Raji (cell line): ENCODE results near the gene FCSK.

Source experiments
- POLR2A ChIP-seq: IDR thresholded peaks from 2 replicates; pipeline ENCODE4 v1.6.1; 2011; ENCODE audit warnings: low read depth, low read length, control low read depth; ENCODE audit not compliant: insufficient read depth

FCSK gene

DNA sequence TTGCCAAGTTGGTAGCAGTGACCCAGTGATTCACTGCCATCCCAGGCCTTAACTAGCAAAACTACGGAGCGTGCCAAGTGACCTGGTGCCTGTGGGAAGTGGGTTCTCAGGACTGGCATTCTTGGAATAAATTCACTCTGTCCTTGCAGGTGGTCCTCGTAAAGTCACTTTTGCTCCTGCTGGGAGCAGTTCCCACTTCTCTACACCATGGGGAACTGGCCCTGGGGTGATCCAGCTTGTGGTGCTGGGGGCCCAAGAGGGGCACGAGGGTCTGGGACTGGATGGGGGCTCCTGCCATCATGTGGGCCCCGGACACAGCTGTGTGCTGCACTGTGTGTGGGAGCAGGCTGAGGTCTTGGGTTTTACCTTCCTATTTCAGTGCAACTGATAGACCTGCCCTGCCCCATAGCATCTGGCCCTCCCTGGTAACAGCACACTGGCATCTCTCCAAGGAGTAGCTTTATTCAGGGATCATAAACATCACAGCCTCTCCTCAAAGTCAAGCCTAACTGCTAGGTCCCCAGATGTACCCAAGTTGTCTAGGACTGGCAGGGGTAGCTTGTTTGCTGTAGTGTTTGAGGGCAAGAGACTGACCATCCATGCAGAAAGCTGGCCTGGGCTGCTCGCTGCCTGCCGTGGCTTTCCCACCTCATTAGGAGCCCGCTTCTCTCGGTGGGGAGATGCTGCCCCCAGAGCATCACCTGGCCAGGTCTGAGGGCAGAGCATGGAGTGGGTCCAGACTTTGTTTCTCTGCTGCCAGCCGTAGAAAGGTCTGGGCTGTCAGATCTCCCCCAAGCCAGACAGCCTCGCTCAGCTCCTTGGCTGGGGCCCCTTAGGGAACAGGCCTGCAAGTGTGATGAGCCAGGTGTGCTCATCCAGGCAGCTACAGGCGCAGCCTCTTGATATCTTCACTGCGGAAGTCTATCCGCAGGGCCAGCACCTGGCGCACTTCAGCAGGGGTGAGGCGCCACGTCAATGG is 26.0 kb downstream of the FCSK start:
- no peak for TF ChIP-seq POLR2A

- TF ChIP-seq POLR2A, result no peak
These were observed 27.6 kb downstream of the FCSK start for GRCh38 chr16:70481929-70482536.

DNA sequence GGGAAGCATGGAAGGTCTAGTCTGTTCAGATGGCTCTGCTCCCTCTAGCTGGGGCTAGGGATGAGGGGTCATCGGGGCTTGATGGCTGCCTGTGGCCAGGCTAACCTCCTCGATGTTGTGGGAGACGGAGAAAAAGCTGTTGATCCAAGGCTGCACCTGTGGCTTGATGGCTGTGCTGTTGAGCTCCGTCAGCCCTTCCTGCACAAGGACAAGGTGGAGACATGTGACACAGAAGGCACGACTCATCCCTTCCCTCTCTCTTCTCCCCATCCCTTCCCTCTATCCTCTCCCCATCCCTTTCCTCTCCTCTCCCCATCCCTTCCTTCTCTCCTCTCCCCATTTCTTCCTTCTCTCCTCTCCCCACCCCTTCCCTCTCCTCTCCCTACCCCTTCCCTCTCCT is 28.2 kb downstream of the FCSK start:
- TF ChIP-seq POLR2A, result no peak

GRCh38 chr16:70483426-70483825 is 29.0 kb downstream of the FCSK start:
- TF ChIP-seq POLR2A, result no peak

- no peak for TF ChIP-seq POLR2A
These were observed 30.5 kb downstream of the FCSK start for GRCh38 chr16:70484867-70485266.

DNA sequence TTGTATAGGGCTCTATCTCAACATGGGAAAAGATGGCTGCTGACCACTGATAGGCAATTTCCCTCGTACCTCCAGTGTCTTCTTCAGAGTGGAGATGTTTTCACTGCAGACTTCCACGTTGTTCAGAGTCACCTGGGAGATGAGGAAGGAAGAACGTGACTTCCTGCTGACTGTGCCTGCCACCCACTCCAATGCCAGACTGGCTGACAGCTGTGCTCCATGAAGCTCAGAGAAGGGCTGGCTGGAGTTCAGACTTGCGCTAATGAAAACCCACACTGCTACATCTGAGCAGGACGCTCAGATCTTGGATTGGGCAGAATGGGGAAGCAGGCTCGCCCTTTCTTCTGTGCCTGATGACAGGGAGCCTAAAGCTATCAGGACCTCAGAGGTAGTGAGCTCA is 35.9 kb downstream of the FCSK start:
- no peak for TF ChIP-seq POLR2A

GRCh38 chr16:70493802-70494201 is 39.4 kb downstream of the FCSK start:
- TF ChIP-seq POLR2A, result no peak

- no peak for TF ChIP-seq POLR2A
These were observed 39.9 kb downstream of the FCSK start for GRCh38 chr16:70494202-70494770.

DNA sequence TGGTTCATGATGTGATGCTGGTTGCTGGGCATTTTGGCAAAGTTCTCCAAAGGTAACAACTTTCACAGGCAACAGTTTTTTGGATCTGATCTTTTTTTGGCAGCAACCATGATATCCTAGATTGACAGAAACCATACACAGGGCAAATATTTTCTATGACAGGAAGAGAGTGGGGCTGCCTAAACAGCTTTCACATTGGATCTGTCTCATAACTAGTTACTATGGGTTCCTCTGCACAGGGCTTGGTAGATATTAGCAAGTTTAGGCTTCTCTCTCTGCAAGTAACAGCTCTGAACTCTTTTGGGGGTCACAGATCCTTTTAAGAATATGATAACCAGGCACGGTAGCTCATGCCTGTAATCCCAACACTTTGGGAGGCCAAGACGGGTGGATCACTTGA is 40.4 kb downstream of the FCSK start:
- TF ChIP-seq POLR2A, result no peak

- no peak for TF ChIP-seq POLR2A
These were observed 41.2 kb downstream of the FCSK start for GRCh38 chr16:70495425-70496182.

- no peak for TF ChIP-seq POLR2A
These were observed 42.1 kb downstream of the FCSK start for GRCh38 chr16:70496513-70496912.

- TF ChIP-seq POLR2A, result no peak
These were observed 54.4 kb downstream of the FCSK start for GRCh38 chr16:70508752-70509151.

- no peak for TF ChIP-seq POLR2A
These were observed 55.8 kb downstream of the FCSK start for GRCh38 chr16:70510216-70510615.

DNA sequence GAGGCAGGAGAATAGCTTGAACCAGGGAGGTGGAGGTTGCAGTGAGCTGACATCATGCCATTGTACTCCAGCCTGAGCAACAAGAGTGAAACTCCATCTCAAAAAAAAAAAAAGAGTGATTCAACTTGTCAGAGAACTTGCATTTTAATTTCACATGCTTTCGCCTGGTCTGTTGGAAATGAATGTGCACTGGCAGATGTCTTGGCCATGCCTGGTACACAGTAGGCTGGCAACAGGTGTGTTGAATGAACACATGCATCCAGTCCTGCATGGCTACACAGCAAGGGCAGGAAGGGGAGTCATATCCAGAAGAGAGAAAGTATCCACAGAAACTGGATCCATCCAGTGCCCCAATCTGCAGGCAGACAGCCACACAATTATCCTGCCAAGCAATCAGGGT is 57.4 kb downstream of the FCSK start:
- no peak for TF ChIP-seq POLR2A

DNA sequence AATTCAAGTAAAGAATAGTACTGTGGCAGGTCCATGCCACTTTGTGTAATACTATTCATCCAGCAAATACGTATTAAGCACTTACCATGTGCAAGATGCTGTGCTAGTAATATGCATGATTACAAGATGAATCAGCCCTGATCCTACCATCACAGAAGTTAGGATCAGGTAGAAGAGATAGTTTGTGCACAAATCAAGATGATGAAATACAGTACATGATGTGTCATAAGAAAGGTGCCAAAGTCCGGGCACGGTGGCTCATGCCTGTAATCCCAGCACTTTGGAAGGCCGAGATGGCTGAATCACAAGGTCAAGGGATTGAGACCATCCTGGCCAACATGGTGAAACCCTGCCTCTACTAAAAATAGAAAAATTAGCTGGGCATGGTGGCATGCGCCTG is 58.1 kb downstream of the FCSK start:
- TF ChIP-seq POLR2A, result no peak

DNA sequence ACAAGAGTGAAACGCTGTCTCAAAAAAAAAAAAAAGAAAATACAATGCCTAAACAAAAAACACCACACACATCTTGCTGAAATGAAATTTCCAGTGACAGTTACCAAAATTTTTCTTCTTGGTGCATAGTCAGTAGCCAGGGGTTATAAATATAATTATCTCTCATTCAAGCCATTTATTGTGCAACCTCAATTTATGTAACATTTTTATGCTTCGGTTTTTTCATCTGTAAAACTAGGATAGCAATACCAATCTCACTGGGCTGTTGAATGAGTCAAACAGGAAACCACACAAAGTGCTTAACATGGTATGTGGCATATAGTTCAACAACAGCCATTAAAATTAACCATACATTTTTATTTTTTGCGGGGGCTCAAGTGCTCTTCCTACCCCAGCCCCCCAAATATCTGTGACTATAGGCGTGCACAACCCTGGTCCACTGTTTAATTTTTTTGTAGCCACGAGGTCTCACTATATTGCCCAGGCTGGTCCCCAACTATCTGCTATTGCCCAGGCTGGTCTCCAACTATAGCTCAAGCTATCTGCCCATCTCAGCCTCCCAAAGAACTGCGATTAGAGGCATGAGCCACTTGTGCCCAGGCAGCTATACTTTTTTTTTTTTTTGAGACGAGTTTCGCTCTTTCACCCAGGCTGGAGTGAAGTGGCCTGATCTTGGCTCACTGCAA is 66.4 kb downstream of the FCSK start:
- no peak for TF ChIP-seq POLR2A
